Thyroid gland (tissue), 4 donors: ENCODE data around the gene FSTL4. TPM values are rescaled to one million over a fixed set of nuclear protein-coding genes. Genes with fewer than 3 reads are reported as not detected.

Experiments
- DNase-seq, 2 donors: peaks; one replicate each; pipeline ENCODE4 v3.0.0-alpha.2; 2019
- H3K27ac ChIP-seq, 3 donors: fragments of 200-600 bp; sonication (generic); 1 replicate in 2 of 3; 2 replicates in 1 of 3; pipeline ENCODE4 v1.5.1; 2016 to 2019; ENCODE audit warnings: mild to moderate bottlenecking in 1 of 3, moderate library complexity in 1 of 3
- H3K27me3 ChIP-seq: fragments of 200-600 bp; sonication (generic); one replicate; pipeline ENCODE4 v1.5.1; 2019
- H3K36me3 ChIP-seq, 2 donors: fragments of 200-600 bp; sonication (generic); one replicate each; pipeline ENCODE4 v1.5.1; 2016 to 2019
- H3K4me1 ChIP-seq, 2 donors: fragments of 200-600 bp; sonication (generic); one replicate each; pipeline ENCODE4 v1.5.1; 2017 to 2019
- H3K4me3 ChIP-seq, 3 donors: fragments of 200-600 bp; sonication (generic); replicated peaks in 1 of 3; 1 replicate in 2 of 3; 2 replicates in 1 of 3; pipeline ENCODE4 v1.5.1; 2016; ENCODE audit warnings: mild to moderate bottlenecking in 1 of 3
- H3K9me3 ChIP-seq: fragments of 200-600 bp; sonication (generic); one replicate; pipeline ENCODE4 v1.5.1; 2017
- CTCF ChIP-seq, 6 experiments: fragments of 200-600 bp in 3 of 6; fragments of 450-650 bp in 3 of 6; sonication (generic) in 3 of 6; IDR thresholded peaks; one replicate each; pipeline ENCODE4 v1.5.1; 2016 to 2019; ENCODE audit warnings: antibody characterized with exemption in 6 of 6, mild to moderate bottlenecking in 2 of 6, inconsistent platforms in 1 of 6, moderate library complexity in 1 of 6
- POLR2A ChIP-seq, 2 donors: fragments of 450-650 bp; IDR thresholded peaks; one replicate each; pipeline ENCODE4 v1.6.1; 2017; ENCODE audit warnings: antibody characterized with exemption in 2 of 2, mild to moderate bottlenecking in 2 of 2, moderate library complexity in 1 of 2
- WGBS, 2 donors: methylation state at CpG; one replicate each; pipeline ENCODE4 v1.1.5; 2017; 5-methylcytosine and 5-hydroxymethylcytosine counted together
- intact Hi-C: fragments of 100-400 bp; cut with DNase I; formaldehyde crosslinking; loops from one replicate; pipeline ENCODE4 v1.15.1; 2023
- total RNA-seq, 4 donors: library from RNA; depleted of rRNA; stranded (reverse); fragments of >200 nt; gene quantifications; one replicate each; pipeline ENCODE4 v1.2.3, GENCODE V29; 2016

FSTL4 gene
- total RNA-seq, 4 donors from 2014 or later = 0.10 to 0.13 TPM; not detected in 2

GRCh38 chr5:133468596-133468995 is 143.7 kb downstream of the FSTL4 start:
- Histone ChIP-seq H3K27ac (no peak overlapping the region), H3K4me3 (no peak overlapping the region), H3K27me3 (no peaks in the 10 kb centered on the region), H3K36me3 (no peaks in the 10 kb centered on the region), H3K9me3 (no peaks in the 10 kb centered on the region), H3K4me1 (no peaks in the 10 kb centered on the region)
- intact Hi-C loops = no loop called here
- TF ChIP-seq CTCF (IDR thresholded peaks at IDR 0.05) (no peak), POLR2A (IDR thresholded peaks at IDR 0.05) (no peak)
- no peak for DNase-seq
- 86 to 87% methylated on average over 6 of the region's 6 CpGs for WGBS, 2 donors

GRCh38 chr5:133467826-133468463 is 144.4 kb downstream of the FSTL4 start:
- no peak for DNase-seq
- TF ChIP-seq POLR2A (IDR thresholded peaks at IDR 0.05) (no peak), CTCF (IDR thresholded peaks at IDR 0.05) (no peak)
- Histone ChIP-seq H3K27me3 (no peaks in the 10 kb centered on the region), H3K36me3 (no peaks in the 10 kb centered on the region), H3K4me3 (no peak overlapping the region), H3K9me3 (no peaks in the 10 kb centered on the region), H3K27ac (no peak overlapping the region), H3K4me1 (no peaks in the 10 kb centered on the region)
- 72 to 75% methylated on average over 3 to 4 of the region's 4 CpGs for WGBS, 2 donors
- intact Hi-C loops = no loop called here

GRCh38 chr5:133467335-133467779 is 145.0 kb downstream of the FSTL4 start:
- no peaks in the 10 kb centered on the region for H3K4me1 ChIP-seq
- no peak for DNase-seq
- intact Hi-C loops = no loop called here
- H3K36me3 ChIP-seq = no peaks in the 10 kb centered on the region
- no peaks in the 10 kb centered on the region for H3K27me3 ChIP-seq
- H3K27ac ChIP-seq = no peak overlapping the region
- 66 to 80% methylated on average over 7 of the region's 7 CpGs for WGBS, 2 donors
- H3K4me3 ChIP-seq = no peak overlapping the region
- TF ChIP-seq CTCF (IDR thresholded peaks at IDR 0.05) (no peak), POLR2A (IDR thresholded peaks at IDR 0.05) (no peak)
- H3K9me3 ChIP-seq = no peaks in the 10 kb centered on the region

- Histone ChIP-seq H3K9me3 (no peaks in the 10 kb centered on the region), H3K27me3 (no peaks in the 10 kb centered on the region), H3K4me1 (no peaks in the 10 kb centered on the region), H3K4me3 (no peak overlapping the region), H3K27ac (no peak overlapping the region), H3K36me3 (no peaks in the 10 kb centered on the region)
- DNase-seq = no peak
- TF ChIP-seq POLR2A (IDR thresholded peaks at IDR 0.05) (no peak), CTCF (IDR thresholded peaks at IDR 0.05) (no peak)
- intact Hi-C loops = no loop called here
- WGBS, 2 donors = 95% methylated on average over 5 of the region's 5 CpGs
These were observed 145.6 kb downstream of the FSTL4 start for GRCh38 chr5:133466556-133467334.

GRCh38 chr5:133464013-133464412 is 148.3 kb downstream of the FSTL4 start:
- TF ChIP-seq POLR2A (IDR thresholded peaks at IDR 0.05) (no peak), CTCF (IDR thresholded peaks at IDR 0.05) (no peak)
- H3K36me3 ChIP-seq = no peaks in the 10 kb centered on the region
- DNase-seq = no peak
- intact Hi-C loops = no loop called here
- no peak overlapping the region for H3K4me3 ChIP-seq
- no peaks in the 10 kb centered on the region for H3K9me3 ChIP-seq
- H3K27me3 ChIP-seq = no peaks in the 10 kb centered on the region
- no peak overlapping the region for H3K27ac ChIP-seq
- WGBS, 2 donors = 93 to 98% methylated on average over 6 of the region's 6 CpGs
- H3K4me1 ChIP-seq = no peaks in the 10 kb centered on the region
